Pulmonary artery endothelial cell (primary cell): Measurements from ENCODE around the gene EYS. TPM values are rescaled to one million over a fixed set of nuclear protein-coding genes. Genes with fewer than 3 reads are reported as not detected.
"Not testable (repeated sequence)": the region's sequence is repeated elsewhere in the genome, so short reads cannot be mapped to it uniquely, and the experiment has no call there.

ENCODE experiments used
- DNase-seq: peaks from one replicate; pipeline ENCODE4 v3.0.0-alpha.2; 2011; ENCODE audit warnings: low read depth, low spot score
- total RNA-seq: library from RNA; depleted of rRNA; stranded (reverse); fragments of >200 nt; gene quantifications from 2 replicates; pipeline ENCODE4 v1.2.3, GENCODE V29; 2014

The EYS gene
- total RNA-seq, 1 donor from 2014 or later, result not detected

- no peak for DNase-seq
Measured at GRCh38 chr6:63759605-63760105, 1947.4 kb downstream of the EYS start.

- DNase-seq, result no peak
Measured at GRCh38 chr6:63757826-63758225, 1949.2 kb downstream of the EYS start.

DNA sequence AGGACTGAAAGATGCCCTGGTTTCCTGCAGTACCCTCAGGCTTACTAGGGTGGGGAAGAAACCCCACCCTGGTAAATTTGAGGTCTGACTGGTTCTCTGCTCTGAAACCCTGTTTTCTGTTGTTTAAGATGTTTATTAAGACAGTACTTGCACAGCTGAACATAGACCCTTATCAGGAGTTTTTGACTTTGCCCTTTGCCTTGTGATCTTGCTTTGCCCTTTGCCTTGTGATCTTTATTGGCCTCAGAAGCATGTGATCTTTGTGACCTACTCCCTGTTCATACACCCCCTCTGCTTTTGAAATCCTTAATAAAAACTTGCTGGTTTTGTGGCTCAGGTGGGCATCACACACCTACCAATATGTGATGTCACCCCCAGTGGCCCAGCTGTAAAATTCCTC lies 1949.8 kb downstream of the EYS start:
- DNase-seq, result not testable (repeated sequence)

DNA sequence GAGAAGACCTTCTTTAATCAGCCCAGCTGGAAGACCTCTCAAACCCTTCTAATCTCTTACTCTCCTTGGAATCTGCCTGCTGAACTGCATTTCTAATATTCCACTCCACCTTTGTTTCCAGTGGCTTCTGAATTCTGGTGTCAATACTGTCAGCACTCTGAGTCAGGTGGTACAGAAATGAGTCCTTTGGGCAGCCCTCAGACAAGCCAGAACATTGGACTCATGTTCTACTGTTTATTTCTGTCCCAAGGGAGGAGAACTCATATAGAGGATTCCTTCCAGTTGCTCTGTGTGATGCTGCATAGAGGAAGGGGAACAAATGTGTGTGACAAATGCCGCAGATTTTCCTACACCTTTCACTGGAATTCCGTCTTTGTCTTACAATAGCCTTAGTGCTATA lies 1956.6 kb downstream of the EYS start:
- DNase-seq, result no peak

DNA sequence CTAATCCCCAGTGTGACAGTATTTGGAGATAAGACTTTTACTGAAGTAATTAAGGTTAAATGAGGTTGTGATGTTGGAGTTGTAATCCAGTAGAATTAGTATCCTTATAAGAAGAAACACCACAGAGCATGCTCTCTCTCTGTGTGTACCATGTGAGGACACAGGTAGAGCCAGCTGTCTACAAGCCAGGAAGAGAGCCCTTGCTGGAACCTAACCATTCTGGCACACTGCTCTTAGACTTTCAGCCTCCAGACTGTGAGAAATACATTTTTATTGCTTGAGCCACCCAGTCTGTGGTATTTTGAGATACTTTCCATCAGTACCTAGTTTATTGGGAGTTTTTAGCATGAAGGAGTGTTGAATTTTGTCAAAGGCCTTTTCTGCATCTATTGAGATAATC lies 1961.2 kb downstream of the EYS start:
- DNase-seq, result no peak

DNA sequence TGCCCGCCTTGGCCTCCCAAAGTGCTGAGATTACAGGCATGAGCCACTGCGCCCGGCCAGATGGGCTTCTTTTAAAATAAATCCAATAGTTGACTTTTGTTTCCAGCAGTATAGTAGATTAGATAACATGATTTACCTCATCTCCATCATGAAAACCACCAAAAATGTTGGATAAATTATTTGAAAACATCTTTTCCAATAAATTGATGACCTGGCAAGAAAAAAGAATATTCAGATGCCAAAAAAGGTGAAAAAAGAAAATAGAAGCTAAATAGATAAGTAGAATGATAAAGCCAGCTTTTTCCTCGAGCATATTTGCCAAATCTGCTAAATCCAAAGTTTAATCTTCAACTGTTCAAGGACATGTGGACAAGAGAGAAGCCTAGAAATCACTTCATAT lies 1962.2 kb downstream of the EYS start:
- DNase-seq, result no peak

- no peak for DNase-seq
Measured at GRCh38 chr6:63743691-63744090, 1963.3 kb downstream of the EYS start.

- DNase-seq, result no peak
Measured at GRCh38 chr6:63742060-63742459, 1965.0 kb downstream of the EYS start.

DNA sequence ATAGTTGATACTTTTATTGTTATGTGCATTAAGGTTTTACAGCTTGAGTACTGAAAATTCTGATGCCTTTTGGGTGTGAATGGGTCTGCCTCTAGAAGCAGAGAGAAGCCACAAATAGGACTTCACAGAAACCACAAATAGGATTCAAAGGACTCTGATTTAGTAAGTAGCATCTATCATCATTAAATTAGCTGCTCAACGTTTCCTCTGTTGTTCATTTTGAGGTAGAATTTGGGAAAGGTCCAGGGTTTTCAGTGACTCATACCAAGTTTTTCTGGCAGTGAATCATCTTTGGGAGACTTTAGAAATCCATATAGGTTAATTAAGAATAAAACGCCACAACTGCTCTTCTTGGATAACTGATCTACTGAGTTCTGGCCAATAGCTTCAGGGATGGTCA lies 1966.3 kb downstream of the EYS start:
- DNase-seq, result peak; percentile 37

- DNase-seq, result no peak
Measured at GRCh38 chr6:63739094-63739687, 1967.8 kb downstream of the EYS start.

GRCh38 chr6:63738190-63738589 lies 1968.8 kb downstream of the EYS start:
- not testable (repeated sequence) for DNase-seq

DNA sequence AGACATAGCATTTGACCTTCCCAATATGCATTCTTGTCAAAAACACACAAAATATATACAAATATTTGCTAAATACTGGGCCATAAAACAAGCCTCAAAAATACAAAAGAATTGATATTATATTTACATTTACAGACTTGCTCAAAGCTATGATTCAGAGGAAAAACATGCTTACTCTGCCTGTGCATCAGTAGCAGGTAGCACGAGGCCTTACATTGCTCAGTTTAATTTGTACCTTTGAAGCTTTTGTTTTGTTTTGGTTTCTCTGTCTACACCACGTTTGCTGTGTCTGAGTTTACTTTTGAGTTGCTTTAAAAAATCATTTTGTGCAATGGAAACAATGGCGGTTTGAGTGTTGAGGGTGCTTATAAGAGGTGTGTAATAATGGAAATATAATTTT lies 1972.1 kb downstream of the EYS start:
- DNase-seq, result no peak

GRCh38 chr6:63732336-63732735 lies 1974.7 kb downstream of the EYS start:
- no peak for DNase-seq

DNA sequence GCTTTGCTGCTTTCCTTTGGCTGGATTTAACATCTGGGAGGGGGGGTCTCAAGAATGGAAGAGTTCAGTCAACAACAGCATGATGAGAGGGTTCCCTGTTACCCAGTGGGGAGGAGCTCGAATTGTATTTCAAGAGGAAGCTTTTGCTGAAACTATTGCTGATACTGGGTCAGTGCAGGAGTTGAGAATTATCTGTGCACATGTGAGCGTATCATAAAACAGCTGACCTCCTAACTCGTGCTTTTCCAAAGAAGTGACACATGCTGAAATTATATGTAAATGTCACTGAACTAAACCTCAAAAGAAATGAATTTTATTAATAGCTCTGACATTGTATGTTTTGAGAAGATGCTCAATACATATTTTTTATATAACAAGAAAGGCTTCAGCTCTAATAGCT lies 1975.1 kb downstream of the EYS start:
- no peak for DNase-seq

GRCh38 chr6:63730311-63730710 lies 1976.7 kb downstream of the EYS start:
- DNase-seq, result no peak

DNA sequence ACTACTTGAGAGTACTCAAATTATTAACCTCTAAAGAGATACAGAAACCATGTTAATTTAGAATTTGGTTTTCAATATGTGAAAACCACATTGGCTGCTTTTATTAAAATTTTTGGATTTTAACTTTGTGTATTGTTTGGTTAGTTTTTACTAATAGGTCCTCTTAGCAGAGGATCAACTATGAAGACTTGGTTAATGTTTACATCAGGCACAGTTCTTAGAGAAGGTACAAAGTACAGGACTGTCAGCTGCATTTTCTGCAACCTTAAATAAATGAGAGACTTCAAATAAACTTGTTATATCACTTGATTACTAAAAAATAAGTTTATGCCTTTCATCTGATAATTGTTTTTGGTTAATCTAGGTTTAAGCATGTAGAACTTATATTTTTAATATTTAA lies 1982.3 kb downstream of the EYS start:
- no peak for DNase-seq

DNA sequence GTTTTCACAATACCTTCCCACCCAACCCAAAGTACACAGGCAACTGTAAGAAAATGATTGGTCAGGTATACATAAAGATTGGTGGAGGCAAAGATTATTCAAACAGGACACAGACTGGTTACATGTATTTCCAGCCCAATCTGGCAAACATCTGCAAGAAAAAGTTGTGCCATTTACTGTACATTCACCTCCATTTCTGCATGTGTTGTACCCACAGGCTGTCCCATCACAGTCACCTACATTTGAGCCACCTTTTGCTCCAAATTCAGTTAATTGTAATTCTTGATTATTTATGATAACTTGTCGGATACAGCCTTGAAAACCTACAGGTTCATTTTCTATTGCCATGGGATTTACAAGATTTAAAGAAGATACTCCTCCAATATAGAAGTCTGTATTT lies 1985.8 kb downstream of the EYS start:
- DNase-seq, result no peak

GRCh38 chr6:63716169-63716568 lies 1990.9 kb downstream of the EYS start:
- DNase-seq, result no peak

GRCh38 chr6:63714091-63714490 lies 1992.9 kb downstream of the EYS start:
- no peak for DNase-seq

DNA sequence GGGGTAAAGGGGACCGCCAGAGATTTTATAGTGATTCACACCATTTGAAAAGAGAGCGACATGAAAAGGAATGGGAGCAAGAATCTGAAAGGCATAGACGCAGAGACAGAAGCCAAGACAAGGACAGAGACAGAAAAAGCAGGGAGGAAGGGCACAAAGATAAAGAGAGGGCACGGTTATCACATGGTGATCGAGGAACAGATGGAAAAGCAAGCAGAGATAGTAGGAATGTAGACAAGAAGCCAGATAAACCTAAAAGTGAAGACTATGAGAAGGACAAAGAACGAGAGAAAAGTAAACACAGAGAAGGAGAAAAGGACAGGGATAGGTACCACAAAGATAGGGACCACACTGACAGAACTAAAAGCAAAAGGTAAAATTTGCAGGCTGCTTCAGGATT lies 1993.7 kb downstream of the EYS start:
- DNase-seq, result no peak

GRCh38 chr6:63709148-63709547 lies 1997.9 kb downstream of the EYS start:
- DNase-seq, result no peak

DNA sequence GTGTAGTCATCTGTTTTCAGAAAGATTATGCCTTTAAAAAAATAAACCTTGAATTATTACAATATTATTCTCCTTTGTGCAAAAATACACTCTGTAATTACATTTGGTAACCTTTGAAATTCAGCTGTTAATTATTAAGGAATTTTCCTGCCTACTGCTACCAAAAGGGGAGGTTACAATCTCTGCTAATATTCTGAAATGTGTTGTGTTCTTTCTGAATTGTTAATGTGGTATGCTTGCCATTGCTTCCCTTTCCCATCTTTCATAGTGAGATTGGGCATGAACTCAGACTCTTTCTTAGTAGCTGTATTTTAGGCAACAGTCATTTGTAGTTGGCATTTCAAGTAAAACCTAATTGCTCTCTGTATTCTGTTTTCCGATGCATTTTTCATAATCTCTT lies 1998.4 kb downstream of the EYS start:
- no peak for DNase-seq

GRCh38 chr6:63706630-63707029 lies 2000.4 kb downstream of the EYS start:
- DNase-seq, result no peak

GRCh38 chr6:63705707-63706106 lies 2001.3 kb downstream of the EYS start:
- no peak for DNase-seq
